ENCODE measurements around the gene AZI2.

DNA sequence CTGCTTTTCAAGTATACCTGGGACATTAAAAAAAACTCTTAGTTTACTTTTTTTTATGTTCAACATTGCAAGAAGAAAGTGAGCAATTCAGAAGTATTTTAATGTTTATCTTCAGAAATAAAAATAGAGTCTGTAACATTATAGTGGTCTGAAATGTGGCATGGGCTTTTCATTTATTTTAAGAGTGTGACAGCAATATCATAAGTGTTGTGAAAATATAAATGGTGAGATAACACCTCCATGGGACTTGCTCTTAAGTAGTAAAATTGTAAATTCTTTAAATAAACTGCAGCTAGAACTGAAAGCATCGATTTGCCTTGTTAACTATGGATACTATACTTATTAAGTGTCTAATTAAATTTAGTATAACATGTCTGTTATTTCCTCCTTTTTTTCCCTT, 48.9 kb downstream of the AZI2 start:
- no peak for TF ChIP-seq POLR2A (IDR thresholded peaks at IDR 0.05; ENCODE audit: low read depth, low read length)
- no peak for TF ChIP-seq POLR2AphosphoS5 (IDR thresholded peaks at IDR 0.05; ENCODE audit: low read depth, low read length)
- TF ChIP-seq TAF1 (IDR thresholded peaks at IDR 0.05; ENCODE audit: borderline replicate concordance, low read depth, low read length), result no peak
